ENCODE results near the gene UTP25.

GRCh38 chr1:209889077-209889418 lies 61.3 kb downstream of the UTP25 start:
- no peak for TF ChIP-seq CTCF (IDR thresholded peaks at IDR 0.05)
- TF ChIP-seq EZH2 (IDR thresholded peaks at IDR 0.05): no peak

All from neural progenitor cell (in vitro differentiated cells).